G401 (cell line): Measurements from ENCODE around the gene WSB1. TPM values are rescaled to one million over a fixed set of nuclear protein-coding genes. Genes with fewer than 3 reads are reported as not detected.

ENCODE experiments used
- DNase-seq: peaks from one replicate; pipeline ENCODE4 v3.0.0-alpha.2; 2015; ENCODE audit warnings: low spot score
- in situ Hi-C: cut with HindIII; loops from 2 replicates; pipeline ENCODE4 v1.10.0; 2016; ENCODE audit warnings: low sequenced_read_pairs, mixed read lengths
- total RNA-seq: library from RNA; depleted of rRNA; stranded (reverse); fragments of >200 nt; shearing (Covaris generic); gene quantifications from 2 replicates; pipeline ENCODE4 v1.2.3, GENCODE V29; 2014

WSB1 gene
- total RNA-seq, 1 experiment from 2014 or later = 88.3 TPM

GRCh38 chr17:27329146-27329805 lies 35.4 kb downstream of the WSB1 start:
- DNase-seq = no peak
- in situ Hi-C loops = no loop called here

DNA sequence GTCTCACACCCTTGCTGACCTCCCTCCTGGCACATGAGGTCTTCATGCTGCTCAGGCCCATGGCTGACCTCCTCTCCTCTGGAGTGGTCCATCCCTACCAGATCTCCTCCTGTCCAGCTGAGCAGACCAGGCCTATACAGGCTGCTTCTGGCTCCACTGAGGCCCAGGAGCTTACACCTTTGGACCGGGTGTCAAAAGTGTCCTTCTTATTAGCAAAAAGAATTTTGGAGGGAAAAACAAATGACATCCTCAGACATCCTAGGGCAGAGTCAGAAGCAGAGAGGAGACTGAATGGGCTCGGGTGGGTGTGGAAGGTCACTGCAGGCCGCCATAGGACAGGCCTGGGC lies 38.1 kb downstream of the WSB1 start:
- DNase-seq = no peak
- in situ Hi-C loops = no loop called here

GRCh38 chr17:27332485-27333409 lies 38.8 kb downstream of the WSB1 start:
- in situ Hi-C loops = no loop called here
- DNase-seq = peak; percentile 88

GRCh38 chr17:27333410-27333980 lies 39.6 kb downstream of the WSB1 start:
- in situ Hi-C loops = no loop called here
- DNase-seq = no peak

GRCh38 chr17:27336184-27336583 lies 42.3 kb downstream of the WSB1 start:
- in situ Hi-C loops = no loop called here
- no peak for DNase-seq

DNA sequence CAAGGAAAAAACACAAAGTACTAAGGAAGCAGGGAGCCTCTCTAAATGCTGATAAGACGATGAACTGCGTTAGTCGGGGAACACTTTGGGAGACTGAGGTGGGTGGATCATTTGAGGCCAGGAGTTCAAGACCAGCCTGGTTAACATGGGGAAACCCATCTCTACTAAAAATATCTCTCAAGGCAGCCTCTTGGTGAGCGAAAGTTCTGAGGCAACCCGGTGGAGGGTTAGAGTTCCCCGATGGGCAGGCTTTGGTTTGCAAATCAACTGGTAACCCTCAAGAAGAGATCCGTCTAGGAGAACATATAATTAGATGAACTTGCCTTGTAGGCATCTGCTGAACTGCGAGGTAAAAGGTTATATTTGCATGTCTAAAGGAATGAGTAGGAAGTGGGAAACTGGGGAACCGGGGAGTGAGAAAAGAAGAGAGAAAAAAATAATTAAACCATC lies 44.6 kb downstream of the WSB1 start:
- no peak for DNase-seq
- in situ Hi-C loops = no loop called here

- DNase-seq = no peak
- in situ Hi-C loops = no loop called here
Measured at GRCh38 chr17:27339198-27339835, 45.4 kb downstream of the WSB1 start.

GRCh38 chr17:27339836-27340550 lies 46.1 kb downstream of the WSB1 start:
- in situ Hi-C loops = no loop called here
- DNase-seq = no peak

DNA sequence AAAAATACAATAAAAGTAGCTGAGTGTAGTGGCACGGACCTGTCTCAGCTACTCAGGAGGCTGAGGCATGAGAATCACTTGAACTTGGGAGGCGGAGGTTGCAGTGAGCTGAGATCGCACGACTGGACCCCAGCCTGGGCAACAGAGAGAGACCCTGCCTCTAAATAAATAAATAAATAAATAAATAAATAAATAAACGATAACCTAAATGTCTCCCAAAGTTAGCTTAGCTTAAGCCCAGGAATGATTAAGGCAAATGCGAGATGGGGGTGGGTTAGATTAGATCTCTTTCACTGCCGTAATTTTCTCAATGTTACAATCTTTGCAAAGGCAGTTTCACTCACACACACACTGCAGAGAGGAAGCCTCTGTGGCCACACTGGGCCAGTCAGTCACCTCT lies 46.7 kb downstream of the WSB1 start:
- DNase-seq = no peak
- in situ Hi-C loops = no loop called here

GRCh38 chr17:27341041-27341471 lies 47.1 kb downstream of the WSB1 start:
- peak; percentile 52 for DNase-seq
- in situ Hi-C loops = no loop called here

- in situ Hi-C loops = no loop called here
- no peak for DNase-seq
Measured at GRCh38 chr17:27342059-27342458, 48.1 kb downstream of the WSB1 start.

GRCh38 chr17:27343294-27343693 lies 49.4 kb downstream of the WSB1 start:
- in situ Hi-C loops = no loop called here

DNA sequence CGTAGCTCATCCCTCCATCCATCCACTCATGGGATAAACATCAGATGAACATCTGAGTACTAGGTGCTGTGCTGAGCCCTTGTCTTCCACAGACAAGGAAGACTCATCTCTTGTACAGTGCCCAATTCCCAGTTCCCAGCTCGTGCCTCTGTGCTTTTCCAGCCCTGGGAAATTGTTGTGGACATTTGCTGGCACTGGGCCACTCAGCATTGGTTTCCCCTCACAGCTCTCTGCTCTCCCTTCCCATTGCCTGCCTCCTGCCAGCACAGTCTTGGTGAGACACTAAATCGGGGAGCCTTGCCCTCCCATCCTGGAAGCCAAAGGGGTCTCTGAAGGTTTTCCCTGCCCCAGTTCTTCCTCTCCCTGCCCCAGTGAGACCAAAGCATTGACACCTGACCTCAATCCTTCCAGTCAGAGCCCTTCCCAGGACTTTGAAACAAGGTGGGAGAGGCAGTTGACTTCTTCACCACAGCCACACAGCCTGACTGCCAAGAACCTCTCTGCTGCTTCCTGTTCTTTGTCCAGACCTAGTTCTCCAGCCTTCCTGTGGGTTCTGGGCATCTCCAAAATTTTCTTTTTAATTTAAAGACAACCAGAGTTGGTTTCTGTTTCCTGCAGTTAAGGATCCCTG lies 50.2 kb downstream of the WSB1 start:
- DNase-seq = no peak
- in situ Hi-C loops = no loop called here

More at GRCh38 chr17:27343294-27343693, 49.4 kb downstream of the WSB1 start:
- peak; percentile 34 for DNase-seq

GRCh38 chr17:27345141-27345904 lies 51.4 kb downstream of the WSB1 start:
- in situ Hi-C loops = no loop called here
- no peak for DNase-seq

DNA sequence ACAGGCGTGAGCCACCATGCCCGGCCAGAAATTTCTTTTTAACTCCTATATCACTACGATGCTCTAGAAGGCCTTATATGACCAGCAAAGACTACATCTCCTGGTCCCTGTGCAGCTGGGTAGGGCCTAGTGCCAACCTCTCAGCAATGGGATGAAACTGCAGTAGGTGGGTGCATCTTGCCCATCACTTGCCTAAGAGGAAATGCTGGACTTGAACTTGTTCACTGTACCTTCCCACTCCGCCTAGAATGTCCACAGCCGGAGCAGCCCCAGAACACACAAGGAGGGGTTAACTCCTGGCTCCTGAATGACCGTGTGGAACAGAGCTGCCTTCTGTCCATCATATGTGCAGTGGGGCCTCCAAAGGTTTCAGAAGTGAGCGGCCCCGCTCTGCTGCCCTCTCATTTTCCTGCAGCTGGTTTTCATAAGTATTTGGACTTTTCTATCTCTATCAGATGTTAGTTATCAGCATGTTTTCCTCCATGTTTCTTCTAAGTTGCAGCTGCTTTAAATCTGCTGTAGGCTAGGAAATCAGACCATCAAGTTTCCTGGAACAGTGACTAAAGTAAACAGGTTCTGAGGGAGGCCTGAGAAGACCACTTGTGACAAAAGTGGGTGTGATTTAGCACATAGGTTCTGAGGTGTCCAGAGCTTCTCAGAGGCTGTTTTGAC lies 52.5 kb downstream of the WSB1 start:
- in situ Hi-C loops = no loop called here
- DNase-seq = no peak

DNA sequence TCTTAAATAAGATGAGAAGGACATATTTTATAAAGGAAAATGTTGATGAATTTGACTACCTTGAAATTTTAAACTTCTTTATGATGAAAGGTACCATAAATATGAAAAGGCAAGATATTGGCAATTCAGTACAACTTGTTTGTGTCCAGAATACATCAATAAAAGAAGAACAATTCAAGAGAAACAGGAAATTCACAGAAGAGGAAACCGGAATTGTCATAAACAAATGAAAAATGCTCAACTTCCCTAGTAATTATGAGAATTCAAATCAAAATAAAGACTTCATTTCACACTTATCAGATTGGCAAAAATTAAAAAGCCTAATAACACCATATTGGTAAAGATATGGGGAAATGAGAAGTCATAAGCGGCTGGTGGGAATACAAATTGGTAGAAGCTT lies 54.3 kb downstream of the WSB1 start:
- DNase-seq = no peak
- in situ Hi-C loops = no loop called here

DNA sequence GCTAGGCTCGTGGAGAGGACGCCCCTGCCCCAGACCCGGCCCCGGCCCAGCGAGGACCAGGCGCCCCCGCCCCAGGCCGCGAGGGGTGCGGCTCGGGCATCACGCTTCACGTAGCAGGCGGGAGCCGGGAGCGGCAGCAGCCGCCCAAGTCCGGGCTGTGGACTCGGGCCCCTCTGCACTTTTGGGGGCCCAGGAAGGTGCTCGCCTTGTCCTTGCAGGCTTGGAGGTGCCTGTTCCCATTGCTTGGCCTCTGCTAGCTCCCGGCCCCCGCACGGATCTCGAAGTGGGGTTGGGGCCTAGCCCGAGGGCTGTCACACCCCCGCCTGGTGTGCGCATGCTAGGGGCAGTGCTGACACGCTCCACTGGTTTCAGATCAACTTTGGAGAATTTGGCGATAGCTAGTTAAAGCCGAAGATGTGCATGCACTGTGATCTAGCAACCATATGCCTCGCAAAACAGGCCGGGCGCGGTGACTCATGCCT lies 55.7 kb downstream of the WSB1 start:
- DNase-seq = no peak
- in situ Hi-C loops = no loop called here
